Activated naive CD4-positive, alpha-beta T cell treated with anti-CD3 and anti-CD28 coated beads, Interleukin-2, amount 50 U/mL, for 72 hours (primary cell): ENCODE measurements around the gene SRSF5. TPM values are rescaled to one million over a fixed set of nuclear protein-coding genes. Genes with fewer than 3 reads are reported as not detected.
"Not testable (repeated sequence)": the region's sequence is repeated elsewhere in the genome, so short reads cannot be mapped to it uniquely, and the experiment has no call there.

Experiments used
- ATAC-seq, 2 donors: fragments of 150-1000 bp; cut with Tn5 transposase; 2 replicates each; pipeline ENCODE4 v1.10.0; 2021; ENCODE audit warnings: mild to moderate bottlenecking in 2 of 2, moderate library complexity in 2 of 2
- DNase-seq, 2 donors: peaks; one replicate each; pipeline ENCODE4 v3.0.0; 2021 to 2022; ENCODE audit warnings: low spot score in 2 of 2
- H3K27ac Mint-ChIP-seq, 2 donors: one replicate each; pipeline ENCODE4 v1.8.0; 2022; ENCODE audit warnings: mild to moderate bottlenecking in 2 of 2, mixed read lengths in 2 of 2
- H3K36me3 Mint-ChIP-seq, 2 donors: one replicate each; pipeline ENCODE4 v1.8.0; 2022; ENCODE audit warnings: mixed read lengths in 2 of 2
- H3K9me3 Mint-ChIP-seq, 2 donors: one replicate each; pipeline ENCODE4 v1.8.0; 2022; ENCODE audit warnings: mixed read lengths in 2 of 2
- total RNA-seq, 2 donors: library from RNA; stranded (reverse); gene quantifications; one replicate each; pipeline ENCODE4 v1.2.3, GENCODE V29; 2022

The SRSF5 gene
- total RNA-seq, result 100 to 1,000 TPM; 324 to 364 TPM

DNA sequence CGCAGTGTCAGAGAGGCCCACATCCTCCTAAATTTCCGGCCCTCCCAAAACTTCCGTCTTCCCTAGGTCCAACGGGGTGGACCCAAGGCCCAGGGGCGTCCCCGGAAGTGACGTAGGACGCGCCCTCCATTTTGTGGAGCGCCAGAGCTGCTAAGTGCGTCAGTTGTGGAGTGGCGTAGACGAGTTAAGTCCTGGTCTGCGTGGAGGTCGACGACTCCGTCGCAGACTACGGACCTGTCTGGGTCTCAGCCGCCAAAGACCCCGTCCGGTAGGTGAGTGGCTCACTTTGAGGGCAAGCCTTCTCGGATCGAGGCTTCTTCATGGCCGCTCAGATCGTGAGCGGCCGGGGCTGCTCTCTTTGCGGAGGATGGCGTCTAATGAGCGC lies at the start of gene SRSF5:
Gene SRSF5 (plus strand): TSS at position 159 of the 385 bp plus-strand sequence. CDS start 1,015 bp downstream, outside the sequence.
- DNase-seq (peak; percentile 89 to 95), ATAC-seq (peak; percentile 81 to 84)
- peaks cover 45 to 88% of the 10 kb centered on the region in 2 donors for H3K36me3 Mint-ChIP-seq
- H3K9me3 Mint-ChIP-seq, result peaks cover 5 to 14% of the 10 kb centered on the region in 2 donors
- H3K27ac Mint-ChIP-seq, result peak within 1 kb of the TSS; percentile 100

DNA sequence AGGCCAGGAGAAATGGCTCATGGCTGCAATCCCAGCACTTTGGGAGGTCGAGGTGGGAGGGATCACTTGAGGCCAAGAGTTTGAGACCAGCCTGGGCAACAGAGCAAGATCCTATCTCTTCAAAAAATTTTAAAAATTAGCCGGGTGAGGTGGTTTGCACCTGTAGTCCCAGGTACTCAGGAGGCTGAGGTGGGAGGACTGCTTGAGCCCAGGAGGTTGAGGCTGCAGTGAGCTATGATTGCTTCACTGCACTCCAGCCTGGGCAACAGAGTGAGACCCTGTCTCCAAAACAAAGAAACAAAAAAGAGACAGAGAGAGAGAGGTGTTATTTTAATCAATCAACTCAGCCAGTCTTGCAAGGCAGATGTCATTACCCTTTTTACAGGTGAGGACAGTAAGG lies 48.3 kb upstream of the SRSF5 start:
- ATAC-seq, DNase-seq, H3K9me3 Mint-ChIP-seq: not testable (repeated sequence)
- Mint-ChIP-seq H3K36me3 (peaks cover 0 to 22% of the 10 kb centered on the region in 2 donors), H3K27ac (peak overlapping the region; percentile 18 to 32)

DNA sequence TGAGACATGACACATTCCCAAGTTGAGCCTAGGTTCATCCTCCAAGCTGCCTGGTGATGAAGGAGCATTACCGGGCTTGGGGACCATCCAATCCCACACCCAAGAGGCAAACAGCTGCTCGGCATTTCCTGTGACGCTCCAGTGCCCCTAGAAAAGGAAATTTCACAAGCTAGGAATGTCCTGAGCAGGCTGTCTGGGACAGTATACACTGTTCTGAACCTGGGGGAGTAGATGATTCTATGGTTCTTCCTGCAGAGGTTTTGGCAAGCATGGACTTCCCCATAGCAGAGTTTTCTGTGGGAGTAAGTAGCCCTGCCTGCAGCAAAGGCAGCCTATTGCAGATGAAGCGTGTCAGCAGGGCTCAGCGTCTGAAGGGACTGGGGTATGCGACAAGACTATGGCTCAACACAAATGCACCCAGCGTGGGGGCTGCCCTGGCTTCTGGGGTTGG lies 47.4 kb upstream of the SRSF5 start:
- ATAC-seq, result no peak

DNA sequence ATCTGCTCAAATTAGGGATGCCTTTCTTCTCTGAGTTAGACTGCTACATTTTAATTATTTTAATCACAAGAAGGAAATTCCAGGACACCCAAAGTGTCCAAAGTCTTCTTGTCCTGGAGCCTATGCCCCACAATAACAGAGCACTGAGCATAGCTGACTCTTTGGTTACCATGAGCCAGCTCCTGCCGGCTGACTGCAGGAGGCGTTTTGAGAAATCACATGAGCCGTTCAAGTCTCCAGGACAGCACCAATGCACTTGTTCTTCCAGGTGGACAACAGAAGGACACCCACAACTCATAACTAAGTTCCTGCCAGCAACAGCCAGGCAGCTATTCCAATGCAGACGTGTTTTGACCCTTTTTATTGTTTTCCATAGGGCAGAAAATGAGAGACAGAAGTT lies 46.0 kb upstream of the SRSF5 start:
- DNase-seq, result no peak
- Mint-ChIP-seq H3K9me3 (no peaks in the 10 kb centered on the region), H3K36me3 (peaks cover 0 to 2% of the 10 kb centered on the region in 2 donors), H3K27ac (peak overlapping the region in 1 of 2 donors; percentile 56)
- no peak for ATAC-seq

More for the DNA sequence above, 47.4 kb upstream of the SRSF5 start:
- peaks cover 0 to 13% of the 10 kb centered on the region in 2 donors for H3K36me3 Mint-ChIP-seq
- H3K27ac Mint-ChIP-seq, result peak overlapping the region in 1 of 2 donors; percentile 60
- H3K9me3 Mint-ChIP-seq, result no peaks in the 10 kb centered on the region
- no peak for DNase-seq

DNA sequence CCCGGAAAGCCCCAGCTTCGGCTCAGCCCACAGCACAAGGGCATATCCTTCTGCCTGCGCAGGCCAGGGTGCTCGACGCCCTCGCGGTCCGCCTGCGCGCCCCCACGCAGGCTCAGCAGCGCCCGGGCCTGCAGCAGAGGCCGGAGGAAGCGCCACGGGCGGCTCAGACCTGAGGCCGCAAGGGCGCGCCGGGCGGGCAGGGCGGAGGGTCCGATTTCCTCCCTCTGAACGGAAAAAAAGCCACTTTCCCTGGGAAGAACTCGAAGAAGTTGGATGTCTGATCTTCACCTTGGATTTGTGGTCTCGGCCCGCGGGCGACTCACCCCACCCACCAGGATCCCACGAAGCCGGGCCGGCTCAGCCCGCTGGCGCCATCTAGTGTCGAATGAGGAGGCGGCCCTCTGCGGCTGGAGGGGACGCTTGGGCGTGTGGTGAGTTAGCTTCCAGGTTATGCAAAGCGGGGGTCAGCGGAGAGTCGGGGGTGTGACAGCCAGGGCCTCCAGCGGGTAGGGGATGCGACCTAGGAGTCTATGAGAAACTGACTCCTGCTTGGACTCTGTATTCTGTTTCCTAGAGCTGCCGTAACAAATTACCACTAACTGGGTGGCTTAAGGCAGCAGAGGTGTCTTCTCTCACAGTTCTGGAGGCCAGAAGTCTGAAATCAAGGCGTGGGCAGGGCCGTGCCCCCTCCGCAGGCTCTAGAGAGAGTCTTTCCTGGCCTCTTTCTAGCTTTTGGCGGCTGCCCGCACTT lies 40.0 kb upstream of the SRSF5 start:
- no peaks in the 10 kb centered on the region for H3K9me3 Mint-ChIP-seq
- no peaks in the 10 kb centered on the region for H3K36me3 Mint-ChIP-seq
- DNase-seq (peak; percentile 83 to 93), ATAC-seq (peak; percentile 85 to 92)
- H3K27ac Mint-ChIP-seq, result peak overlapping the region; percentile 26 to 44

DNA sequence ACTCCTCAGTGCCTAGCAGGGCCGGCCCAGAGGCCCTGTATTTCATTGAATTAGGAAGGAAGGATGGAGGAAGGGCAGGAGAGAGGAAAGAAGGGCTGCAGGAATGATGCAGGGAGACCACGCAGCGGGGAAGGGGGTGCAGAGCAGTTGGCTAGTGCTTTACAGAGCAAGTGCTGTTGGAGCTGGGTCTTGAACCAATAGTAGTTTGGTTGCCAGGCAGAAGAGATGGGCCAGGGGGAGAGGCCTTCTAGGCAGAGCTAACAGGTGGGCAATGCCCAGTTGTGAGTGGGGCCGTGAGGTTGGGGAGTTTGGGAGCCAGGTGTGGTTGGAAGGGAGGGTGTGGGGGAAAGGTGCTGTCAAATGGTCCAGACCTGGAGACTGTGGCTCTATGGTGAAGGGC lies 39.1 kb upstream of the SRSF5 start:
- H3K27ac Mint-ChIP-seq, result no peak overlapping the region
- H3K9me3 Mint-ChIP-seq, result no peaks in the 10 kb centered on the region
- no peaks in the 10 kb centered on the region for H3K36me3 Mint-ChIP-seq
- ATAC-seq, result no peak
- DNase-seq, result no peak

DNA sequence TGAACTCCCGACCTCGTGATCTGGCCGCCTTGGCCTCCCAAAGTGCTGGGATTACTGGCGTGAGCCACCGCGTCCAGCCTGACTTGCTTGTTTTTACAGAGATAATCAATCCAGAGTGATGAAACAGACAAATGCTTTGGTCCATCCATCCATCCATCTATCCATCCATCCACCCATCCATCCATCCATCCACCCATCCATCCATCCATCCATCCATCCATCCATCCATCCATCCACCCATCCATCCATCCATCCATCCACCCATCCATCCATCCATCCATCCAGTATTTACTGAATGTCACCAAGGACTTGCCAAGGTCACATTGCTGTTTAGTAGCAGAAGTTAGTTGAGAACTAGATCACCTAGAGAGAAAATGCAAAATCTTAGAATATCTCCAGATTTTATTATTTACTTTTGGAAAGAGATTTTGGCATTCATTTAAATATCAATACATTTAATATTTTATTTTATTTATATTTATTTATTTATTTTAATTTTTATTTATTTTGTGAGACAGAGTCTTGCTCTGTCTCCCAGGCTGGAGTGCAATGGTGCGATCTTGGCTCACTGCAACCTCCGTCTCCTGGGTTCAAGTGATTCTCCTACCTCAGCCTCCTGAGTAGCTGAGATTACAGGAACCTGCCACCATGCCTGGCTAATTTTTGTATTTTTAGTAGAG lies 34.9 kb upstream of the SRSF5 start:
- H3K36me3 Mint-ChIP-seq, DNase-seq, H3K27ac Mint-ChIP-seq, H3K9me3 Mint-ChIP-seq, ATAC-seq: not testable (repeated sequence)

DNA sequence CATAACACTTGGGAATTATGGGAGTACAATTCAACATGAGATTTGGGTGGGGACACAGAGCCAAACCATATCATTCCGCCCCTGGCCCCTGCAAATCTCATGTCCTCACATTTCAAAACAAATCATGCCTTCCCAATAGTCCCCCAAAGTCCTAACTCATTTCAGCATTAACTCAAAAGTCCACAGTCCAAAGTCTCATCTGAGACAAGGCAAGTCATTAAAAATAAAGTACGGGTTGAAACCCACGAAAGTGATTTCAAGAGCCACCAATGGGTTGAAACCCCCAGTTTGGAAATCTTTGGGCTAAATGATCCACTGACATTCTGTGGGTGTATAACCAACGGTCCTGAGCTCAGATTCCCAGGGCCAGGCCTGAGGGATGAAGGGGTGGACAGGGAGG lies 30.5 kb upstream of the SRSF5 start:
- H3K27ac Mint-ChIP-seq, DNase-seq, H3K9me3 Mint-ChIP-seq, ATAC-seq, H3K36me3 Mint-ChIP-seq: not testable (repeated sequence)

DNA sequence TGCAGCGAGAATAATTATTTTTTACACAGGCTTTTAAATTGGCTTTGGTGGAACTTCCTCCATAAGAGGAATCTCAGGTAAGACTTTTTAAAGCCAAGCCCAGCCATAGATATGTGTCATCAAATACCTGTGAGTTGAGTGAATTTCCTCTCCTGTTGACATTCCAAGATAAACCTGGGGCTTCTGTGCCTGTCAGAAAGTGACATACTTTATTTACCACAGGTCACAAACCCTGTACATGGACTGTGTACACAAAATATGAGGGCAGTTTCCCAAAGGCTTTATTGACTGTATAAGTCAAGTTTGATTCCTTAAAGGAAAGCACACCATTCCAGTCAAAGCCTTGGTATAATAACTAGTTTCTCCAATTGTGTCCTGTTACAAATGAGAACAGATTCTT lies 25.9 kb upstream of the SRSF5 start:
- no peak overlapping the region for H3K27ac Mint-ChIP-seq
- H3K36me3 Mint-ChIP-seq, result peaks cover 0 to 6% of the 10 kb centered on the region in 2 donors
- H3K9me3 Mint-ChIP-seq, result peaks cover 0 to 4% of the 10 kb centered on the region in 2 donors
- ATAC-seq, result no peak
- no peak for DNase-seq

DNA sequence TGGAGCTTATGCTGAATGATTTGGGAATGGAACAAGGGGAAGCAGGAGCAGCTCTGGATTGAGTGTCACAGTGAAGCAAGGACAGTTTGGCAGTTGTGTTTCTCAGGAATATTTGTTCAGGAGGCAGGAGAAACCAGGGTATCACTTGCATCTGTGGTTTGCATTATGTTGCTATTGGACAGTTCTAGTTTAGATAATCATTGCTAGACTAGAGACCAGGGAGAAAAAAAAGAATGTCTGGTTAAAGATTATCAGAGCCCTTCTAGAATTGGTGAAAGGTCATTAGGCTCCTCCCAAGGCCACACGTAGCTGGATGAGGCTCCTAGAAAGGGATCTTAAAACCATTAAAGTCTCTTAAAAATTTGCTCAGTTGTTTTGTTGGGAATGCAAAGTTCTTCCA lies 17.0 kb upstream of the SRSF5 start:
- Mint-ChIP-seq H3K36me3 (no peaks in the 10 kb centered on the region), H3K9me3 (no peaks in the 10 kb centered on the region), H3K27ac (no peak overlapping the region)
- DNase-seq, result no peak
- ATAC-seq, result no peak

DNA sequence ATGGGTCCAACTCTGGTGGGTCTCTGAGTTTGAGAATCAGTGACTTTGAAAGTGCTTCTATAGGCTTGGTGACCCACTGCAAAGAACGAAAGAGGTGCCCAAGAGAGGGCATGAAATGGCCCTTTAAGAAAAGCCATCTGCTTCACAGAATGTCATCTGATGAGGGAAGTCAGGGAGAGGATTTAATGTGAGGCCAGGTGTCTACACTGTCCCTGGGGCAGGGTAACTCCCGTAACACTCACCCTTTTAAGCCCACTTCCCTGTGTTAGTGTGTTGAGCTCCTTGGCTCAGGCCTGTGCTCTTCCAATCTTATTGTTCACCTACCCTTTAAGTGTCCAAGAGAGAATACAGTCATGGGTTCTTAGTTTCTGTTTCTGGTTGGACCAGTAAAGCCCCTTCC lies 16.4 kb upstream of the SRSF5 start:
- H3K27ac Mint-ChIP-seq, result no peak overlapping the region
- H3K36me3 Mint-ChIP-seq, result no peaks in the 10 kb centered on the region
- no peaks in the 10 kb centered on the region for H3K9me3 Mint-ChIP-seq
- no peak for ATAC-seq
- no peak for DNase-seq

DNA sequence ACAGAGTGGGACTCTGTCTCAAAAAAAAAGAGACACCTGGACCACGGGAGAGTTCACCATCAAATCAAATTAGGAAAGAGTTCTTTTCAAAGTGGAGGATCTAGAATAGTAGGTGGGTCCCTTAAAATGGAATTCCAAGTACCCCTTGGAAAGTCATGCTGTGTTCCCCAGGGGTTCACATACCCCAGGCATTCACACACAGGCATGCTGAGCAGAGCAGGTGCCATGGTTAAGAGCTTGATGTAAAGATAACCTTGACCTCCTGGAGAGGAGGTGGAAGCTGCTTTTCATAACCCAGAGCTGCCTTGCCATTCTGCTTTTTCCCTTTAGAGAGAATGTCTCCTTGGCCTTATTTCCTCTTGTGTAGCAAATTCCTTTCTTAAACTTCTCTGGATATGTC lies 14.2 kb upstream of the SRSF5 start:
- Mint-ChIP-seq H3K27ac (peak overlapping the region in 1 of 2 donors; percentile 15), H3K36me3 (no peaks in the 10 kb centered on the region), H3K9me3 (no peaks in the 10 kb centered on the region)
- ATAC-seq (no peak), DNase-seq (no peak)

DNA sequence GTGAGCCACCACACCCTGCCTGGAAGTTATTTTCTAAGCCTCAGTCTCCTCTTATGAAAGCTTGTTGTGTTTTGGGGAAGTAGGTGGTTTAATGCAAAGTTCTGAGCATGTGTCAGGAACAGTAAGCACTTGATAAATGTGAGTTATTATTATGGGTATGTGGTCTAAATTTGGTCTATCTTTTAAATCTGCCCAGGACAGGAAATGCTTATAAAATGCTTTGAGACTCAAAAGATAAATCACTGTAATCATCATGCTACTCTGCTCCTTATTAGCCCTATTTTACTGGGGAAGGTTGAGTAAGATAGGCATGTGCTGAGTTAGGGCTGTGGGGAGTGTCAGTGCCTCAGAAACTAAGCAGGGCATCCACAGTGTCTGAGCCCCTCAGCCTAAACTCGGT lies 13.1 kb upstream of the SRSF5 start:
- ATAC-seq (no peak), DNase-seq (no peak)
- no peaks in the 10 kb centered on the region for H3K9me3 Mint-ChIP-seq
- peak overlapping the region in 1 of 2 donors; percentile 67 for H3K27ac Mint-ChIP-seq
- no peaks in the 10 kb centered on the region for H3K36me3 Mint-ChIP-seq

DNA sequence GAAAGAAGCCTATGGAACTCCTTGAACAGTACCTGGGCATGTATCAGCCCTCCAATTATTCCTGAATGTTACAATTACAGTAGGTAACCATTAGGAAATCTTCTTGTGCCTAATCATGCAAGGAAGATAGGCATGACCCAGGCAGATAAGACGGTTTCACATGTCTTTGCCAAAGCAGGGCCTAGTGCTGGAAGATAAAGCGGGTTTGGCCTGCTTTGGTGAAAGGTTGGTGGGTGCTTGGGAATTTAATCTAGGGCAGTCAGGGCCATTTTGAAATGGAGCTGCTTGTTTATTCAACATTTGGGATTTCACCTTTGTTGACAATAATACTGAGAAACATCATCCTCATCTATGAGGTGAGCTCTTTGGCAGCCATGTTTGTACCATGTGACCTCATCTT lies 12.5 kb upstream of the SRSF5 start:
- no peak for DNase-seq
- Mint-ChIP-seq H3K36me3 (no peaks in the 10 kb centered on the region), H3K9me3 (no peaks in the 10 kb centered on the region), H3K27ac (no peak overlapping the region)
- ATAC-seq, result no peak

DNA sequence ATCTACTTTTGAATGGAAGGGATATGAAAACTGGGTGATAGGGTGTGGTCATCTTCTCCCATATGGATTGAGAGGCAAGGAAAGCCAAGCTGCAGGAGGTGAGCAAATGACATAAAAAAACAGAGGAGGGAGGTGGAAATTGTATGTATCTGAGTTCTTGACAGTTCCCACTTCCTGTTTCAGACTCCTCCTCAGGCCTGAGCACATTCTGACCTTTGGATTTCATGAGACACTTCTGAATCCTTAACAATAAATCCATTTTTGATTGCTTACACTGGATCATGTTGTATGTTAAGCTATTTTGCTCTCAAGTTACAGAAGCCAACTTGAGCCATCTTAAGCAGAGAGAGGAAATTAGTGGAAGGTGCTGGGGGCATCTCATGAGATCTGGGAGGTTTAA lies 11.6 kb upstream of the SRSF5 start:
- Mint-ChIP-seq H3K27ac (peak overlapping the region; percentile 13 to 59), H3K36me3 (no peaks in the 10 kb centered on the region), H3K9me3 (no peaks in the 10 kb centered on the region)
- DNase-seq (no peak), ATAC-seq (peak in 1 of 2 donors; percentile 56)

DNA sequence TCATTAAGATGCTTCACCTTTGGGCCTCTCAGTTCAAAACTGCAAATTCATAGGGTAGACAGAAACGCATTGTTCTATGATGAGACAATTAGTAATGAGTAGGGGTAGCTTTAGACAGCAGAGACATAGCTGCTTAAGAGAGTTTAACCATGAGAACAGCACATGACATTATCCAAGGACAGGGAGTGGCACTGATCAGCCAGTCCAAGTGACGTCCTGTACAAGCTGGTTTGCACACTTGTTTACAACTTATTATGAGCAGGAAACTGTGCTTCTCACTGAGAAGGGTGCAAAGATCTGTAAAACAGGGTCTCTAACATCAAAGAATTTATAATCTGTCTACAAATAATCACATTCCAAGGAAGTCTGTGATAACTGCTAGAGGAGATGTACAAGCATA lies 11.2 kb upstream of the SRSF5 start:
- no peak for DNase-seq
- Mint-ChIP-seq H3K9me3 (peaks cover 0 to under 1% of the 10 kb centered on the region in 2 donors), H3K27ac (peak overlapping the region in 1 of 2 donors; percentile 59), H3K36me3 (no peaks in the 10 kb centered on the region)
- ATAC-seq, result no peak

DNA sequence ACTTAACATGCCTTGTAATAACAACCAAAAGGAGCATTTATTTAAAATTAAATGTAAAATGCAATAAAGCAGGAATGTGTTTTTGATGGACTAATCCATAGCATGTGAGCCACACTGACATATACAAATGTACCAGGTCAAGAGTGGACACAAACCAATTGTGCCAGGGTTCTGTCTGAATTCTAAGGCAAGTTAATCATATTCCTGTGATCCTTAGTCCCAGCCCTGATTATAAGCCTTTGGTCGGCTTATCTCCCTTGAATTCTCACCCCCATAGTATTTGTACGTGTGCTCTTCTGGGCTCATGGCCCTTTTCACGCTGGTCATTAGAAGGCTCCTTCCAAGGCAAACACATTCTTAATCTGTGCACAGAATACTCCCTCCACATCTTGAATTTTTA lies 10.6 kb upstream of the SRSF5 start:
- H3K27ac Mint-ChIP-seq, result no peak overlapping the region
- ATAC-seq (no peak), DNase-seq (no peak)
- peaks cover 0 to 5% of the 10 kb centered on the region in 2 donors for H3K9me3 Mint-ChIP-seq
- H3K36me3 Mint-ChIP-seq, result no peaks in the 10 kb centered on the region
